B cell (primary cell): Measurements from ENCODE around the gene PTPRT. TPM values are rescaled to one million over a fixed set of nuclear protein-coding genes. Genes with fewer than 3 reads are reported as not detected.

Experiments used
- ATAC-seq: fragments of 200-7000 bp; cut with Tn5 transposase; one replicate; pipeline ENCODE4 v1.10.0; 2021; ENCODE audit warnings: low read depth, mild to moderate bottlenecking, moderate number of reproducible peaks, moderate library complexity
- CTCF ChIA-PET: fragments of 350-600 bp; sonication (Branson Sonifier 250); formaldehyde crosslinking; loops from one replicate; lab custom pipeline; 2021; ENCODE audit warnings: antibody characterized with exemption, inconsistent platforms; lab: Charles Lee
- POLR2A ChIA-PET: fragments of 350-600 bp; sonication (Branson Sonifier 250); formaldehyde crosslinking; loops from one replicate; lab custom pipeline; 2021; ENCODE audit warnings: antibody characterized with exemption; lab: Charles Lee
- DNase-seq: peaks from one replicate; pipeline ENCODE4 v3.0.0; 2013
- H2AFZ ChIP-seq: 2 replicates; pipeline ENCODE4 v1.6.1; 2012; ENCODE audit warnings: mild to moderate bottlenecking, low read depth, low read length; ENCODE audit not compliant: insufficient read depth, poor library complexity, severe bottlenecking
- H3K27ac ChIP-seq, 2 donors: 1 replicate in 1 of 2; 2 replicates in 1 of 2; pipeline ENCODE4 v1.5.1; 2012 to 2013; ENCODE audit warnings: low read length in 2 of 2, mild to moderate bottlenecking in 2 of 2, moderate library complexity in 1 of 2
- H3K27me3 ChIP-seq, 4 experiments: fragments of 200-600 bp in 1 of 4; sonication (generic) in 1 of 4; replicated peaks in 1 of 4; 1 replicate in 2 of 4; 2 replicates in 2 of 4; pipeline versions ENCODE4 v1.6.1 to v1.7.0; 2013 to 2016; ENCODE audit warnings: low read length in 3 of 4, mild to moderate bottlenecking in 2 of 4, mixed read lengths in 1 of 4, moderate library complexity in 1 of 4; ENCODE audit not compliant: insufficient read depth in 4 of 4, control insufficient read depth in 3 of 4; ENCODE audit errors: control extremely low read depth in 1 of 4
- H3K36me3 ChIP-seq, 2 experiments: replicated peaks in 1 of 2; 1 replicate in 1 of 2; 2 replicates in 1 of 2; pipeline versions ENCODE4 v1.6.1 to v1.7.1; 2013; ENCODE audit warnings: low read length in 1 of 2; ENCODE audit not compliant: insufficient read depth in 2 of 2, control insufficient read depth in 1 of 2; ENCODE audit errors: control extremely low read depth in 1 of 2, extremely low read depth in 1 of 2
- H3K4me1 ChIP-seq, 2 donors: fragments of 200-600 bp in 1 of 2; sonication (generic) in 1 of 2; 1 replicate in 1 of 2; 2 replicates in 1 of 2; pipeline versions ENCODE4 v1.5.1 to v1.6.1; 2013 to 2017; ENCODE audit warnings: low read length in 2 of 2; ENCODE audit not compliant: control insufficient read depth in 2 of 2, insufficient read depth in 2 of 2
- H3K4me2 ChIP-seq: replicated peaks from 2 replicates; pipeline ENCODE3; 2012; ENCODE audit warnings: mild to moderate bottlenecking, low read depth, low read length; ENCODE audit not compliant: poor library complexity, severe bottlenecking
- H3K4me3 ChIP-seq, 5 experiments: fragments of 200-600 bp in 1 of 5; sonication (generic) in 1 of 5; 1 replicate in 3 of 5; 2 replicates in 2 of 5; pipeline versions ENCODE4 v1.5.1 to v1.7.0; 2011 to 2016; ENCODE audit warnings: low read length in 4 of 5, mild to moderate bottlenecking in 4 of 5, low read depth in 2 of 5, control low read depth in 1 of 5, moderate library complexity in 1 of 5; ENCODE audit not compliant: insufficient read depth in 1 of 5; ENCODE audit errors: control extremely low read depth in 1 of 5, extremely low read depth in 1 of 5
- H3K79me2 ChIP-seq: fragments of 200-600 bp; sonication (generic); one replicate; pipeline ENCODE4 v1.6.0; 2016; ENCODE audit warnings: low read length; ENCODE audit not compliant: control insufficient read depth, insufficient read depth
- H3K9ac ChIP-seq: fragments of 200-600 bp; sonication (generic); 2 replicates; pipeline ENCODE4 v1.6.1; 2017; ENCODE audit warnings: mild to moderate bottlenecking, low read length, moderate library complexity
- H3K9me3 ChIP-seq, 3 donors: one replicate each; pipeline versions ENCODE4 v1.6.1 to v1.7.1; 2013; ENCODE audit warnings: low read length in 2 of 3; ENCODE audit not compliant: control insufficient read depth in 2 of 3, insufficient read depth in 1 of 3; ENCODE audit errors: control extremely low read depth in 1 of 3
- H4K20me1 ChIP-seq: 2 replicates; pipeline ENCODE4 v1.6.0; 2012; ENCODE audit warnings: mild to moderate bottlenecking, low read length; ENCODE audit not compliant: insufficient read depth, control insufficient read depth, poor library complexity, severe bottlenecking
- H3K27ac Mint-ChIP-seq: one replicate; pipeline ENCODE4 v1.8.0; 2021; ENCODE audit warnings: mixed read lengths
- H3K27me3 Mint-ChIP-seq: one replicate; pipeline ENCODE4 v1.8.0; 2021; ENCODE audit warnings: mixed read lengths
- H3K4me1 Mint-ChIP-seq: one replicate; pipeline ENCODE4 v1.8.0; 2021; ENCODE audit warnings: mixed read lengths
- H3K4me3 Mint-ChIP-seq: one replicate; pipeline ENCODE4 v1.8.0; 2021; ENCODE audit warnings: mixed read lengths
- H3K9me3 Mint-ChIP-seq: one replicate; pipeline ENCODE4 v1.8.0; 2022; ENCODE audit warnings: mixed read lengths; ENCODE audit not compliant: insufficient read depth
- CTCF ChIP-seq: fragments of 200-600 bp; IDR thresholded peaks from one replicate; pipeline ENCODE4 v1.8.0; 2022; ENCODE audit warnings: antibody characterized with exemption, mild to moderate bottlenecking
- EZH2 ChIP-seq: IDR thresholded peaks from 2 replicates; pipeline ENCODE4 v1.6.1; 2012; ENCODE audit warnings: borderline replicate concordance, low read depth, mild to moderate bottlenecking, moderate library complexity, low read length; ENCODE audit not compliant: insufficient read depth, poor library complexity, severe bottlenecking
- WGBS: methylation state at CpG from one replicate; pipeline ENCODE4 v1.1.5; 2013; ENCODE audit warnings: missing lambda C conversion rate; ENCODE audit not compliant: insufficient coverage; 5-methylcytosine and 5-hydroxymethylcytosine counted together
- intact Hi-C: fragments of 100-400 bp; cut with micrococcal nuclease; formaldehyde crosslinking; loops from one replicate; pipeline ENCODE4 v1.10.0; 2022
- polyA plus RNA-seq: library from polyadenylated mRNA; depleted of rRNA; stranded (reverse); fragments of >200 nt; gene quantifications from 2 replicates; pipeline ENCODE4 v1.2.3, GENCODE V29; 2012
- total RNA-seq, 2 donors: library from RNA; stranded (reverse); fragments of 120-200 nt in 1 of 2; gene quantifications; 1 replicate in 1 of 2; 2 replicates in 1 of 2; pipeline versions ENCODE4 v1.2.3 to v1.2.4, GENCODE V29; 2013 to 2022

PTPRT gene
- total and polyA plus RNA-seq, 2 donors (not counting 1 experiment from before 2014, with no cell fraction given): not detected

DNA sequence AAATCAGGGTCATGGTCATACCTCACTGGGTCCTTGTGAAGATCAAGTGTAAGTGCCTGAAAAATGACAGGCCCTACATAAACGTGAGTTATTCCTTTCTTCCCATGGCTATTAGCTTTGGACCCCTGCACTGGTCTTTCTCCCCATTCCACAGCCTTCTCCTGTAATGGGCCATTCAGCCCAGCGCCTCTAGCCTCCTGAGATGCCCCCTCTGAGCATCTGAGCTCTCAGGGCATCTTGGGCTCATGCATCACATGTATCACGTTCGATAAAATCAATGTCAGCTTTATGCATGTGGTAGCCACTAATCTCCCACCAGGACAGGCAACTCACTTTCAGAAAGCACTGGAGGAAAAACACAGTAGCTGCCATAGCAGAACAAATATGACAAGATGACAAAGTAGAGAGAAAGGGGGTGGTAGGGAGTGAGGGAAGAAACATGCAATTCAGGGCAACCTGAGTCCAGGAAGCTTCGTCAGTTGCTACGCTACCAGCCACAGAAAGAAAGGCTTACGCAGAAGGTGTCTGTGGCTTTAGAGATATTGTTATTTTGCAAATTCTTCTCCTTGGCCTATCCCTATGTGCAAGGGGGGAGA, 498.8 kb downstream of the PTPRT start:
- Histone ChIP-seq H3K4me3 (no peak overlapping the region), H2AFZ (no peak overlapping the region), H3K9me3 (peaks cover 0 to 7% (median 0%) of the 10 kb centered on the region in 3 donors), H3K27me3 (no peaks in the 10 kb centered on the region), H4K20me1 (no peaks in the 10 kb centered on the region), H3K27ac (no peak overlapping the region), H3K4me2 (no peak overlapping the region), H3K4me1 (no peaks in the 10 kb centered on the region), H3K9ac (no peak overlapping the region), H3K79me2 (no peaks in the 10 kb centered on the region), H3K36me3 (no peaks in the 10 kb centered on the region)
- POLR2A ChIA-PET: no interaction called here
- Mint-ChIP-seq H3K27me3 (no peaks in the 10 kb centered on the region), H3K27ac (no peak overlapping the region), H3K4me3 (no peak overlapping the region), H3K9me3 (peaks cover 5% of the 10 kb centered on the region), H3K4me1 (no peaks in the 10 kb centered on the region)
- CTCF ChIA-PET: no interaction called here
- TF ChIP-seq CTCF (no peak), EZH2 (no peak)
- WGBS: 85% methylated on average over 6 of the region's 7 CpGs
- ATAC-seq: no peak
- DNase-seq: no peak
- intact Hi-C loops: no loop called here

DNA sequence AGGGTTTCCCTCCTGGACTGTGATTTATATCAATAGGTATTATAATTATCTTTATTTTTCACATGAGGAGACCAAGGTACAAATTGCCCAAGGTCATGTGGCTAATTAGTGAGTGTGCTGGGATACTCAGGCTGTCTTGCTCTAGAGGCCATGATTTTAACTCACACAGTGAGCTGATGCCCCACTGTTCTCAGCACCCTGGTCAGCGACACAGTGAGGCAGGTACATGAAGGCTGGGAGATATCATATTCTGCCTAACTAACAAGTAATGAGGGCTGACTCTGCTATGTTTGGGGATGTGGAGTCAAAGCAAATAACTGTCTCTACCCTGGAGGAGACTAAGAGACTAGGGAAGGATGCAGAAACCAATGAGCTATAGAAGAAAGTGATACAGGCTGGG, 501.1 kb downstream of the PTPRT start:
- H3K9me3 ChIP-seq: peaks cover 0 to 7% (median 0%) of the 10 kb centered on the region in 3 donors
- H3K4me2 ChIP-seq: no peak overlapping the region
- no CpG with 5 or more reads among the region's 1 CpG for WGBS
- Mint-ChIP-seq H3K9me3 (peaks cover 5% of the 10 kb centered on the region), H3K4me1 (no peaks in the 10 kb centered on the region), H3K4me3 (no peak overlapping the region), H3K27ac (no peak overlapping the region), H3K27me3 (no peaks in the 10 kb centered on the region)
- H3K36me3 ChIP-seq: no peaks in the 10 kb centered on the region
- no peak overlapping the region for H3K27ac ChIP-seq
- ChIA-PET CTCF (no interaction called here), POLR2A (interaction anchor here (0.6 kb wide), 1 partner anchor 12 kb away, joined by 3 read pairs; no protein-coding TSS in a partner anchor)
- intact Hi-C loops: no loop called here
- no peaks in the 10 kb centered on the region for H3K27me3 ChIP-seq
- no peak overlapping the region for H2AFZ ChIP-seq
- ATAC-seq (no peak), DNase-seq (no peak)
- no peaks in the 10 kb centered on the region for H4K20me1 ChIP-seq
- H3K4me3 ChIP-seq: no peak overlapping the region
- H3K4me1 ChIP-seq: no peaks in the 10 kb centered on the region
- H3K79me2 ChIP-seq: no peaks in the 10 kb centered on the region
- no peak overlapping the region for H3K9ac ChIP-seq
- no peak for TF ChIP-seq CTCF
- no peak for TF ChIP-seq EZH2
